ENCODE results near the gene GLMP. TPM values are rescaled to one million over a fixed set of nuclear protein-coding genes. Genes with fewer than 3 reads are reported as not detected.

GLMP gene
- total RNA-seq, 6 experiments from 2014 or later = 34.7 to 72.0 (median 55.7) TPM

GRCh38 chr1:156270314-156270713 is 25.2 kb downstream of the GLMP start:
- intact Hi-C loops (cut with DNase I) = no loop called here
- ATAC-seq = no peak
- no peak overlapping the region for H3K4me3 ChIP-seq
- DNase-seq = no peak
- WGBS (ENCODE audit: insufficient coverage, low coverage, low lambda C conversion rate, missing lambda C conversion rate) = 100% methylated on average over 2 of the region's 3 CpGs
- H3K36me3 ChIP-seq = peaks cover 0 to 88% (median 42%) of the 10 kb centered on the region in 4 donors
- no peaks in the 10 kb centered on the region for H3K9me3 ChIP-seq
- peaks cover 0 to 18% (median 0%) of the 10 kb centered on the region in 4 donors for H3K4me1 ChIP-seq
- TF ChIP-seq CTCF (IDR thresholded peaks at IDR 0.05) = no peak
- TF ChIP-seq POLR2A (IDR thresholded peaks at IDR 0.05) = no peak
- H3K27ac ChIP-seq = no peak overlapping the region
- no peaks in the 10 kb centered on the region for H3K27me3 ChIP-seq

GRCh38 chr1:156268336-156268735 is 27.1 kb downstream of the GLMP start:
- Histone ChIP-seq H3K27me3 (no peaks in the 10 kb centered on the region), H3K9me3 (no peaks in the 10 kb centered on the region), H3K4me3 (no peak overlapping the region), H3K4me1 (peaks cover 0 to 13% (median 0%) of the 10 kb centered on the region in 4 donors), H3K27ac (no peak overlapping the region), H3K36me3 (peaks cover 0 to 81% (median 37%) of the 10 kb centered on the region in 4 donors)
- intact Hi-C loops (cut with DNase I) = no loop called here
- ATAC-seq (no peak), DNase-seq (no peak)
- TF ChIP-seq CTCF (IDR thresholded peaks at IDR 0.05) = no peak
- no peak for TF ChIP-seq POLR2A (IDR thresholded peaks at IDR 0.05)
- 80% methylated on average over 3 of the region's 4 CpGs for WGBS (ENCODE audit: insufficient coverage, low coverage, low lambda C conversion rate, missing lambda C conversion rate)

- intact Hi-C loops (cut with DNase I) = no loop called here
- ATAC-seq = no peak
- H3K4me1 ChIP-seq = peaks cover 0 to 3% (median 0%) of the 10 kb centered on the region in 4 donors
- DNase-seq = peak in 1 of 3 donors; percentile 44
- TF ChIP-seq CTCF (IDR thresholded peaks at IDR 0.05) (no peak), POLR2A (IDR thresholded peaks at IDR 0.05) (no peak)
- H3K36me3 ChIP-seq = peaks cover under 1 to 83% (median 40%) of the 10 kb centered on the region in 4 donors
- H3K27me3 ChIP-seq = no peaks in the 10 kb centered on the region
- H3K9me3 ChIP-seq = no peaks in the 10 kb centered on the region
- H3K27ac ChIP-seq = no peak overlapping the region
- WGBS (ENCODE audit: insufficient coverage, low coverage, low lambda C conversion rate, missing lambda C conversion rate) = 97% methylated on average over 9 of the region's 13 CpGs
- no peak overlapping the region for H3K4me3 ChIP-seq
These were observed 29.4 kb downstream of the GLMP start for GRCh38 chr1:156266051-156266450.

- ATAC-seq = no peak
These were observed 32.2 kb downstream of the GLMP start for GRCh38 chr1:156263288-156263655.

More at GRCh38 chr1:156263288-156263655, 32.2 kb downstream of the GLMP start:
- DNase-seq = no peak
- TF ChIP-seq POLR2A (IDR thresholded peaks at IDR 0.05) (no peak), CTCF (IDR thresholded peaks at IDR 0.05) (no peak)
- Histone ChIP-seq H3K27ac (no peak overlapping the region), H3K4me1 (no peaks in the 10 kb centered on the region), H3K36me3 (peaks cover 18 to 91% (median 52%) of the 10 kb centered on the region in 4 donors), H3K9me3 (no peaks in the 10 kb centered on the region), H3K27me3 (no peaks in the 10 kb centered on the region), H3K4me3 (no peak overlapping the region)
- intact Hi-C loops (cut with DNase I) = no loop called here
- WGBS (ENCODE audit: insufficient coverage, low coverage, low lambda C conversion rate, missing lambda C conversion rate) = 93% methylated on average over 3 of the region's 9 CpGs
